ENCODE data around the gene OTX2.
A peak's percentile ranks its signal among the peaks of the same experiment; 100 is the strongest.

The OTX2 gene

DNA sequence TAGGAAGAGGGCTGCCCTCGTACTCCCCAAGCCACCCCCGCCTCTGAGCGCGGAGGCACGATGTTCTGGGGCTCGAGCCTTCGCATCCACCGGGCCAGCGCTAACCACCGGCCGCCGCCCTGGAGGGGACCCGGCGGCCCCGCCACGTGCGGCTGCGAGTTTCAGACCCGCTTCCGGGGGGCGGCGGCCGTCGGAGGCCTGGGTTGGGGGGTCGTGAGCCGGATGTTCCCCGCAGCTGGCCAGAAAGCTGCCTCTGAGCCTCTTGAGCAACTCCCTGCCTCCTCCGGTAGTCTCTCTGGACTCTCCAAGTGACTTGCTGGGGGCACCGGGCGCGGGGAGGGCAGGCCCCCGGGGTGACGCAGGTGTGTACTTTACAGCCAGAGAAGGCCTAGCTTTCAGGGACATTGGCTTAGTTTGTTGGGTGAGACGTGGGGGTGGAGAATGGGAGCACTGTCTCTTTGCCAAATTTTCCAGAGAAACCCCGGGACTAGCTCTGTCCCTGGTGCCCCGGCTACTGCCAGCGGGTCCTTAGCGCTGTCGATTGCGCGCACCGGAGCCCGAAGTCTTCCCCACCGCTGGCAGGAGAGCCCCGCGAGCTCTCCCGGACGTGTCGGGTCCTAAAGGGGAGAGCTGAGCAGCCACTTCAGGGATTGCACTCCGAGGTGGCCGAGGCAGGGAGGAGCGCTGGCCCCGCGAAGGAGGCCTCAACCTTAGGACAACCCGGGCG, 15.6 kb downstream of the OTX2 start:
- DNase-seq, result no peak

DNA sequence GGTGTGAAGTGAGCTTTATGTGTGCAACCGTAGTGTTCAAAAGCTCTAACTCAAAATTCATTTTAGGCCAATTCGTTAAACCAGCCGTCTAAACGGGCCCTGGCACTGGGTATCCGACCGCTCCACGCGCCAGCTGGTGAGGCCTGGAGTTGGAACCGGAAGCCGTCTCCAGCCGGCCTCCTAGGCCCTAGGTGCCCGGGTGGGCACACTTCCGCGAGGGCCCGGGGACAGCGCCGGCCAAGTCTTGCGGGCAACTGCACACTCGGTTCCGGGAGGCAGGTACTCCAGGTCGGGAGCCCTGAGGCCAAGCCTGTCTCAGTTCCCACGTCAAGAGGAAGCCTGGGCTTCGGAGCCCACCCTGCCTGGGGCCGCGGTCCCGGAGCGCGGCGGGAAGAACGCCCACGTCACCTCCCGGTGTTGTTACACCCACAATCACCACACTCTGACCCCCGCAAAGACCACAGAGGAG, 16.2 kb downstream of the OTX2 start:
- DNase-seq, result no peak

DNA sequence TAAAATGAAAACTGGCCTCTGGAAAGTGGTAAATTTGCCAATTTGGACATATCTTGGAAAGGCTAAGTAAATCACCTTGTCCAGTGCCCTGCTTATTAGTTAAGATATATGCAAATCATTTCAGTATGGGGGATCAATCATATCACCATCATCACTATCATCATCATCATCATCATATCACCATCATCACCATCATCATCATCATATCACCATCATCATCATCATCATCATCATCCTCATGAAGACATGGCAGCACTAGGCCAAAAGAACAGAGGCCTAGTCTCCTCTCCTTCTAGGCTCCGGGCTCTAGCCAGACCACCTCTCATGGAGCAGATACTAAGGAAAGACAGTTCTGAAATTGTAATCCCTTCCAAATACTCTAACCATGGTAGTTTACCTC, 20.3 kb downstream of the OTX2 start:
- DNase-seq, result no peak

DNA sequence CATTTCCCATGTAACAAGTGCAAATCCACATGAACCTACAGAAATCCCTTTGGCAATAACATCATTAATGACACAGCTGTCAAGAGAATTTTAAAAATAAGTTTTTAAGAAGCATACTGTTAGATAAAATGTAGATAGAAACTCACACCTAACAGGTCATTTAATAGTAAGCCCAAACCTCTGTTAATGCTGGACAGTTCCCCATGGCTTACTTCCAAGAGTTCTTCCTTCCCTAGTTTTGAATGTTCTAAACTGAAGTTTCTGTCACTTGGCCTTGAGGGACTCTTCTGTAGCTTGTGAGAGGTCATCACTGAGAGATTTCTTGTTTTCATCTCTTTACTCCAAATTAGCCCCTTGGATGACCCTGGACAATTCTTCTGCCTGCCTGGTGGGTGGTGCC, 22.7 kb downstream of the OTX2 start:
- no peak for DNase-seq

DNA sequence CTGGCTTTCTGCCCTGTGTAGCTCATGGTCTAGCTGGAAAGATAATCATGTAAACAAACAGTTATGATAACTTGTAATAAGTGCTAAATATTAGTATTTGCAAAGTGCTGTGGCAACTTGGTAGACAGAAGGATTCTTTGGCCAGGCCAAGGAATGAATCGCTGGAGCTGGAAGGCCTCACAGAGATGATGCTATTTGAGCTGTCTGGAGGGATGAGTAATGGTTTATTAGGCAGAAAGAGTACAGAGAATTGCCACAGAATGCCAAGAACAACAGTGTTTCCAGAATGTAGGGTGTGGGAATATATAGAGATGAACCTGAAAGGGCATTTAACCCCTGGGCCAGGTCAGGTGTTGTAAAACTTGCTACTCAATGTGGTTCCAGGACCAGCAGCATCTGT, 27.6 kb downstream of the OTX2 start:
- no peak for DNase-seq

DNA sequence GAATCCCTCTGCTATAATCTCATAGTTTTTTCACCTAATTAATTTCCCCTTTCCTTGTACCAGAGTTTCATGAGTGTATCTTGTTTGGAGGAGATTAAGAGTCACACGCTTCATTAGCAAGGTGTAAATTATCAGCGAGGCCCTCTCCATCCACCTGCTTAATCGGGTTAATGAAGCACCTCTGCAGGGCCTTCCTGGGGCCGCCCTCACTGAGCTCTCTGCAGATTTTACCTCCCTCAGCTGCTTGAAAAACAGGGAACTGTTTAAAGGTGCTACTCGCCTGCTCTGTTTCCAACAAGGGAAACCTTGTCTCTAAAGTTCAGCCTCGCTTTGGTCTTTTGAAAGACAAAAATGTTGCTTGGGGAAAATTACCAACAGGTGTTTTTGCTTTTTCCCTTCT, 35.8 kb downstream of the OTX2 start:
- peak in 2 of 3 experiments; percentile 68 to 88 for DNase-seq

DNA sequence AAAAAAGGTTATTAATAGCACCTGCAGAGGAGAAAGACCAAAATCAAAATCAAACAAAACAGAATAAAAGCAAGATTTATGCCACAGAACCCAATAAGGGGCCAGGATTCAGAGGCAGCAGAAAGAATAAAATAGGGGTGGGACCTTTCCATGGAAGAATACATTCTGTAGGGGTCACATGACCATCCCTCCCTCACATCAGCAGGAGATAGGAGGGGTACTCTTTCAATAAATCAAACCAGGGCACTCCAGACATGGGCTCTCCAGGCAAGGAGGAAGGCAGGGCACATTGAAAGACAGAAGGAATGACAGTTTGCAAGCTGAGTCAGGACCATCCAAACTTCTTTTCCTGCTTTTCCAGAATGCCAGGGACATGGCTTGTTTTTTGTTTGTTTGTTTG, 39.8 kb downstream of the OTX2 start:
- DNase-seq, result no peak

DNA sequence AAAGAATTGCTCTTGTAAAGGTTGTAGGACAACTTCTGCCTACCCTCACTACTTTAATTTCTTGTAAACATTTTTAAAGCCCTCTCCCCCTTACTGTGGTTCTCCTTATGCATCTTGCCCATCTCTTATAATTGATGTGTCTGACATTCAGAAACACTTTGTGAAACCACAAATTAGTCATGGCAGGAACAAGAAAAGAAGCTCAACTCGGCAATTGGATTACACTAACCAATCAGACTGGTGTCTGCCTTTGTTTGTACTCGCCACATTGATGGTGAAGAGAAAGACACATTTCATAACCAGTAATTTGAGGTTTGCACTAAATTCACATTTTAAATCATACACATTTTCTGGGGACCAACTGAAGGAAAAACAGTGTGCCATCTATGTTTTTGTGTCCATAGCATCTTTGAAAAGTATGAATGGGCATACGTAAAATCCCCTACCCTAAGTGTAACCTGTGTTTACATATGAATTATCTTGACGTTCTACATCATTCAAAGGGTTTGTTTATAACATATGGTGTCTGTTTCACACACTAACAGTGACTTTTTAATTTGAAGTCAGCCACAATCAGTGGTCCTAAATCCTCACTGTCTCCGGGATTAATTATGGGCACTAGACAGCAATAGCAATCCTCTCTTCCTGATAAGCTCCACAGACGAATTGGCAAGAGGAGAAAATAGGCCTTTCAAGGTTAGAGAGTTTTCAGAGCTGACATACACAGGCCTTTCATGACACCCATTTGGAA, 49.9 kb downstream of the OTX2 start:
- peak; percentile 46 to 84 (median 63) for DNase-seq

DNA sequence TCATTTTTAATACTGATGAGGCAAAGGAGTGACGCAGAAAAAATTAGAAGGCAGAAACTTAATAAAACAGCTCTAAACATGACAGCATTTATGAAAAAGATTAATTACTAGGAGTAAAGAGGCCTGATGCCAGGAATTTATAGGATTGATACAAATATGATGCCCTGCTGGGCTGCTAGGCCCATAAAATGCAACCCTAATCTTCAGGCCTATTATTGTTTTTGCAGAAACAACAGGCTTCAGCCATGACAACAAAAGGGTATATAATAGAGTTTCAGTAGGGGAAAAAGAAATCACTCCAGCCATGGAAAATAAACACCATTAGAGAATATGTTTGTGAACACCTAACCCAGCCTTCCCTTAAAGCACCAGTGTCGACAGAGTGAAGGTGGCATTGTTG, 50.6 kb downstream of the OTX2 start:
- peak; percentile 46 to 91 (median 63) for DNase-seq

DNA sequence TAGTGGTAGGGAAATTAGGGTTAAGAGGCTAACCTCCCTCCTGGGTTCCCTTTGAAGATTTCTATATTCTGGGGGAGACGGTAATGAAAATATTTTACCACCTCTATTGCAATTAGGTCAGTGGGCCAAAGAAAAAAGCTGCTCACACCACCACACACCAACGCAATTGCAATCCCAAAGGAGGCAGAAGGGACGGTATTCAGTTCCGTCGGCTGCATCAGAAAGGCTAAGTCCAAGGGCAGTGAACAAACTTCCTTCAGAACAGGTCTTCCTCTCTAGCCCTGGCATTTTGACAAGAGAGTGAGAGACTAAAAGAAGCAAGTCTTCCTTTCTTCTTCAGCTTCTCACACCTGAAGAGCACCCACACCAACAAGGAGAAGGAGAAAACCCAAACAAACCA, 51.2 kb downstream of the OTX2 start:
- DNase-seq, result no peak

DNA sequence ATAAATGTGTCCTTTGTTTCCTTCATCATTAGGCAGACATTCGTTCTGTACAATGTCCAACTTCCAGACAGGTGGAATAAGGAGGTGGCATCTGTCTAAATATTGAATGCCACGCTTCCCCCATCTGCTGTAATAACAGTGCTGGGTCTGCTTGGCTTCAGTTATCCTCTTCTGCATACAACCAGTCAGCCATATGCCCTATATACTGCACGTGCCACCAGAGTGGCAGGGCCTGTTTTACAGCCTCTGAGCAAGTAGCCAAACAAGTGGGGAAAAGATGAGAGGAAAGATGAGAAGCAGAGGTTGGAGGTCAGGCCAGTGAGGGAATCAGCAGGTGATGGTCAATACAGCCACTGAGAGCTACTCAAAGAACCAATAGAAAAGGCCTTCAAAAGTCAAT, 55.4 kb downstream of the OTX2 start:
- peak in 2 of 3 experiments; percentile 58 to 81 for DNase-seq

DNA sequence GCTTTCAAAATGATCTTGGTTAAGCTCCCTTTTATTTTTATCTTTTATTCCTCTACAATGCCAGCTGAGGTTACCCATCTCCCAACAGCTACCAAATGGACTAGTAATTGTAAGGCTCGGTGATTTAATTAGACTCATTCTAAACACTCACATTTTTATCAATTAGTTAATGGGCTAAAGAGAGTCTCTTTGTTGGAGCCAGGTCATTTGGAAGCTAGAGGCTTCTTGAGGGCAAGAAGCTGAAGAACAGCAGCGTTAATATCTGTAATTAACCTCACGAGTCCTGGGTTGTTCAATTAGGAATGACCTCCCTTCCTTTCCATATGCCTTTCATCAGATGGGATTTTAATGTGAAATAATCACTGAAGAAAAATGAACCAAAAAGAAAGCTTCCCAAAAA, 56.9 kb downstream of the OTX2 start:
- peak in 1 of 3 experiments; percentile 47 for DNase-seq

DNA sequence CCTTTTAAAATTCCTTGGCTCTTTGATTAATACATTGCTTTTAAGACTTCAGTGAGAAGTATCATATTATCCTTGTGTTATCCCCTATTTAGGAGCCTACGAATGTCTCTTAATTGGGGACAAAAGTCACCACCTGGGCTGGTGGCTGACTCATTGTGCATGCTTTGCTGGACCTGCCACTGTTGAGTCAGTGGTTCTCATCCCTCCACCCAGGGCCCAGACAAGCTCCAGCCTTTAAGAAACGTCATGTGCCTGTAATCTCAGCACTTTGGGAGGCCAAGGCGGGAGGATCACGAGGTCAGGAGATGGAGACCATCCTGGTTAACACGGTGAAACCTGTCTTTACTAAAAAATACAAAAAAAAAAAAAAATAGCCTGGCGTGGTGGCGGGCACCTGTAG, 57.9 kb downstream of the OTX2 start:
- no peak for DNase-seq

DNA sequence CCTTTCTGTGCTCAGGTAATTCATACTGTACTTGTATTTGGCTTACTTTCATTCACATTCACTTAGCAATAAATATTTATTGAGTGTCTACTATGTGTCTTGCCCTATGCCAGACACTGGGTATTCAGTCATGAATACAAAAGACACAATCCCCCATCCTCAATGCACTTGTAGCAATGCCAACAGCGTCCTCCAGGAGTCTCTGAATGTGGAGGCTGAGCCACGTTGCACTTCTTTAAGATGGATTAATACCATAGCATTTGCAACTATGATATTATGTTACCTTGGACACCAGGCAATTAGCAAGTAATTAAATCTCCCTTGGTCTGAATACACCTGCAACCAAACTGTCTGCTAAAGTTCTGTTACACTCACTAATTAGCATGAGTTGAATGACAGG, 58.8 kb downstream of the OTX2 start:
- DNase-seq, result peak in 1 of 3 experiments; percentile 72

All from NCI-H1417 (cell line).